Hematopoietic multipotent progenitor cell treated with erythropoietin and hydrocortisone succinate and interleukin-3 and kit ligand, for 4 days (in vitro differentiated cells): ENCODE measurements around the gene DLST.

Experiments used
- DNase-seq: peaks from one replicate; pipeline ENCODE4 v3.0.0-alpha.2; 2015

The DLST gene

DNA sequence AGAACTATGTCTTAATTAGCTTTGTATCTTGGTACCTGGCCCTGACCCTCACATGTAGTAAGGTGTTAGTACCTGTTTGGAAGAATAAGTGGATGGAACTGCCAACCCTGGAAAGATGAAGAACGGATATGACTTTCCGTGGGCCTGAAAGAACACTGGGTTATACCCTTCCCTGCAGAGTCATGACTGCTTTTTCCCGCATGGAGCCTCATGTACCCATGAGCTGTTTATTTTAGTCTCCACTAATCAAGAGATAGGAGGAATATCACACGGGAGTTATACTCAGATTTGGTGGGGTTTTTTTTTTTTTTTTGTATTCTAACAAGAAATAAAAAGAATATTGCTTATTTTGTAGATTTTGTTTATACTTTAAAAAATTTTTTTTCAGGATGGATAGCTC, 15.9 kb downstream of the DLST start:
- DNase-seq, result no peak

DNA sequence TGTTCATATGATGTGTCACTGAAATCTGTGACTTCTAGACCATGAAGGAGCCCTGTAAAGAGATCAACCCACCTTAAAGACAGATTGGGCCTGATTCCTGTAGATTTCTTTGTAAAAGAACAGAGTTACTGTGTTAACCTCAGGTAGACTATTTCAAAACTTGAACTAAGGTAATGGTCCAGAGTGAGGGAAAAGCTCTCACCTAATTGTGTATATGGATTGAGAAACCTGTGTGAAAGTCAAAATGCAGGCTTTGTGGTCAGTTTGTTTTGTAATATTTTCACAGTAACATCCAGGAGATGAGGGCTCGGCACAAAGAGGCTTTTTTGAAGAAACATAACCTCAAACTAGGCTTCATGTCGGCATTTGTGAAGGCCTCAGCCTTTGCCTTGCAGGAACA, 16.4 kb downstream of the DLST start:
- no peak for DNase-seq

DNA sequence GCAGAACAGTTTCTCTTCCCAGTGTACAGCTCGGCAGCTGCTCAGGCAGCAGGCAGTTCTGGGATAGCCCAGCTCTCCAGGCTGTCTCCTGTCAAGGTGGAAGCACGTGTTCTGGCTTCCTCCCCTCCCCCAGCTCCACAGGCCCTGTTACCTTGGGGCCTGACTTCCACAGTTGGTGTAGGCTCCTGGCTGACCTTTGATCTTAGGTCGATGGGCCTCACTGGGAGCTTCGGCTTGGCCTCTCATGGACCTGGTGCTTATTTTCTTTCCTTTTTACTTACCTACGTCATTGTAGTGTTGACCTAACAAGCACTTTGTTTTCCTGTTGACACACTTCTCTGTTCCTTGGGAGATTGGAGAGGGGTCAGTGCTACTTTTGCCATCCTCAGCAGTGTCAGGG, 17.0 kb downstream of the DLST start:
- DNase-seq, result no peak

DNA sequence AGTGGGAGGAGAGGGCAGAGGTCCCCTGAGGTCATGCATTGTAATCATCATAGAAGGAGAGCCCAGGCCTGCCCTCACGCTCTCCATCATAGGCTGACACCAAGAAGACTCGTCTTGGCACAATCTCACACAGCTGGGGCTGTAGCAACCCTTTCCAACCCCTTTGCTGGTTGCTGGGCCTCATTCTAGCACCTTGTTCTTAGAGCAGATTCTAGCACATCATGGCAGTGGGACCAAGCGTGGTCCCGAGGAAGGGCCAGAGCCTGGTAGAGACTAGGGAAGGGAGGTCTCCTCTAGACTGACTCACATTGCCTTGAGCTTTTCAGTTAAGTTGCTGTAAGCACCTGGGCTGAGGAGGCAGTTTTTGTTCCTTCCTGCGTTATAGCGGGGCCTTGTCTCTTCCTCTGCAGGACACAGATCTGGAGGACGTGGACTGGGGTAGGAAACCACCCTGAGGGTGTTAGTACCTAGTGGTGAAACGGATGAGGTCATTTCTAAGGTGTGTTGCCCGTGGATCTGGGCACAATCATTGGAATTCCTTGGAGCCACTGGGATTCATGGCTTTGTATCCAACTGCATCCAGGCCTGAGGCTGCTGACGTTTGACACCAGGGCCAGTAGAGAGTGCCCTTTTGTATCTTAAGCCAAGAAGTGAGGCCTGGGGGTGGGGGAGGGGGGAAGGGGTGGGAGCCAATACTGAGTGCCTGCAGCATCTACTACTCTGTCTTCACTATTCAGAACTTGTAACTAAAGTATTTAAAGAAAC, 21.4 kb downstream of the DLST start:
- no peak for DNase-seq

DNA sequence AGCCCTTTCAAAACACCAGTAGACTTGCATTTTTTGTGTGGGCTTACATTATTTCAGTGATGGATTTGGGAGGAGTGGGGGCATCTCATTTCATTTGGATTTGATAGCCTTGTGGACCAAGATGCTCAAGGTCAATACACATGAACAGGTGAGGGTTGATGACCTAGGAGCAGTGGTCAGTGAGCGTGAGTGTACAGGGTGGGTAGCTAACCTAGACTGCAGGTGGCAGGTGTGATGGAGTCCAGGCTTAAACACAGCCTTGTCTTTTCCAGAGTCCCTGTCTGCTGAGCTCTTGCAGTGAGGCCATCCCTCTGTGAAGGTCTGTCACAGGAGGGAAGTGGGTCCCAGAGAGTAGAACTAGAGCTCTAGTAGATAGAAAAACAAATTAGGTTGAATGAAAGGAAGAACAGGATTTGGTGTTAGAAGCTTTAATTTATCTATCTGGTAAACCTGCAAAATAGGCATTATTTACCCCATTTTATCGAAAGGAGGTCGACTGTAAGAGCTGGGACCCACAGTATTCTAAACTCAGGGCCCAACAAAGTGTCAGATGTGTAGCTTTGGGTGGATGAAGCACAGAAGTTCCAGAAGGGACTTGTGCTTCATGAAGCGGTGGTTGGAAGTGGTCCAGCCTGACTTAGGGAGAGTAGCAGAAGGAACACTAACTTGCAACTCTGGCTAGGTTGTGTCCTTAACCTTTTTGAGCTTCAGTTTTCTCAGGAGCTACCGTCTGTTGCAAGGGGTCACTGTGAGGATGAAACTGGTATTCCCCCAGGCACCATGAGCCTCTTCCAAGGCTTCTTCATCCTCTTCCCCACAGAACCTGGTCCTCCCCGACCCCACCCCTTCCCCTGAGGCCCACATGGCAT, 23.2 kb downstream of the DLST start:
- no peak for DNase-seq

DNA sequence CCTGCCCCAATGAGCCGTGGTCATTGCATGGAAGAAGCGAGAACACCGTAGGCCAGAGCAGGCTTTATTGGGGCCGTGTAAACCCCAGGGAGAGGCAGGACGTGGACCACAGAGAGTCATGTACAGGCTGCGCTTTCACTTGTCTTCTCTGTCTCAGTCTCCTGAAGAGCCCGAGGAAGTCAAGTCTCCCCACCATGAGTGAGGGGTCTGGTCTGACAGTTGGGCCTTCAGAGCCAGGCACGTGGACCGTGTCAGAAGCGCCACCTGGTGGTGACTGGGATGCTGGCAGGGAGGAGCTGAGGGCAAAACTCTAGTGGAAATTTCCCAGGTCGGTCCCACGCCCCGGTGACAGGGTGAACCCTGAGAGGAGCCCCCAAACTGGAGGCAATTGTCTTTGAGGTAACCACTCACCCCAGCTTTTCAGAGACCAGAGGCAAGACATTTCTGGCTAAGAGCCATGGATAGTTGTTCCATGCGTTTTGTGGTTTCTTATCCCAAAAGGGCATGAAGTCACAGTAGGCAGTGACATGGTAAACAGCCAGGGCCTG, 24.0 kb downstream of the DLST start:
- peak; percentile 80 for DNase-seq

DNA sequence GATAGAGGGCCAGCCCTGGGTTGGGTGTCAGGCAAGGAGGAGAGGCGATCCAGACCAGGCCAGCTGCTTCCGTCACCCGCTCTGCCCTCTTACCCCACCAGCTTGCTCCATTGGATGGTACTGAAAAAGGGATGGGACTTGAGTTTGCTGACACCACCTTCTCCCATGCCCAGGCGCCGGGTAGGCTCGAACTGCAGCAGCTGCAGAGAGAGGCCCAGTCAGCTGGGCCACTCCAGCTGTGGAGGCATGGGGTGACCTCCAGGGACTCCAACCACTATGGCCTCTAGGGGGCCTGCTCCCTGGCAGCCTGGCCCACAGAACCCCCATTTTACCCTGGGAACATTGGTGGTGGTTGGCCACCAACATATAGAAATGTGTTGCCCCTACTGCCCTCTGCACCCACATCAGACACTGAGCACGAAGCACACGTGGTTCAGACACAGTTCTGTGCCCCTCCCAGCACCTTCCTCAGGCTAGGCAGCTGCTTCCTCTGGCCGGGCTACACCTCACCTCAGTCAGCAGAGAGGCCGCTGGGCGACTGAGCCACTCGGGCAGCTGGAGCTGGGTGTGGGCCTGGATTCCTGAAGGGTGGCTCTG, 25.3 kb downstream of the DLST start:
- peak; percentile 43 for DNase-seq

DNA sequence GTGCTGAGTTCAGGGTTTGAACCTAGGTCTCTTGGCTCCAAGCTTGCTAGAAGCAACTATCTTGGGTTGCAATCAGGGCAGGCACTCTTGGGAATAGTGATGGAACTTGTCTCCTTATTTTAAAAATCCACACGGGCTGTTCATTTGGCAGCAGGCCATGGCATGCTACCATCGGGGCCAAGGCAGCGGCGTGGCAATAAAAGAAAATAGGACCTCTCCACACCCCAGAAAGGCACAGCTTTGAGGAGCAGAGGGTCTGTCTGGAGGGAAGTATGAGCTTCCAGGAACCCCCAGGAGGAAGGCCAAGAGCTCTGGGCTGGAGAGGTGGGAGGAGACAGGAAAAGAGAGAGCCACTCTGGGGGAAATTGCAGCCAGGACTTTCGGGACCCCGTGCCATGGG, 26.0 kb downstream of the DLST start:
- DNase-seq, result no peak

DNA sequence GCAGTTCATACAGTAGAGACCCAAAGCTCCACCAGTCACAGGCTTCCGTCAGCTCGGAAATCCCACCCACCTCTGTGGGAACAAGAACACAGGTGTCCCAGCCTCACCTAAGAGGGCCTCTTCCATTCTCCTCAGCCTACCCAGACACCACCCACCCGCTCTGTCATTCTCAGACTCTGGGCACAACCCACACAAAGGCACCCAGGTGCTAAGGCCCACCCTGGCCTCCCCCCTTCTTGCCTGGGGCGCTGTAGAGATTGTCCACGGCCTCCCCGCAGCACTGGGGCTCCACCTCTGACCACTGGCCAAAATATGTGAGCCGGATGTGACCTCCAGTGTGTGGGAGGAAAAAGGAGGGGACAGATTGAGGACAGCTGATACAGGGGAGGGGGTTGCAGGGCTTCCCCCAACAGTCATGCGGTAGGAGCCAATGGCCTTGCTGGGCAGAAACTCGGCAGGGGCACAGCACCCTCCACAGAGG, 27.2 kb downstream of the DLST start:
- DNase-seq, result no peak

DNA sequence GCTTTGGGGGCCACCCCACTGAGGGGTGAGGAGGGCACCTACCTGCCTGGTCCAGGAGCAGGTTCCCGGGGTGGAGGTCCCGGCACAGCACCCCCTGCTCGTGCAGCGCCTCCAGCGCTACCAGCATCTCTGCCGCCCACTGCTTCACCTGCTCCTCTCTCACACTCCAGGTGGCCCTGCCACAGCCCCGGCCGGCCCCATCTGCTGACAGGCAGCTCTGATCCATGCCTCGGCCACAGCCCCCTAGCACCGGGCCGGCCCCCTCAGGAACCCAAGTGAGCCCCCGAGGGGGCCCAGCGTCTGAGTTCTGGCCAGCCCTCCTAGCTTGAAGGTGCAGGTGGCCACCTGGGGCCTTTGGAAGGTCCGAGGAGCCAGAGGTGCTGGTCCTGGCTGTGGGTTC, 27.8 kb downstream of the DLST start:
- DNase-seq, result no peak

DNA sequence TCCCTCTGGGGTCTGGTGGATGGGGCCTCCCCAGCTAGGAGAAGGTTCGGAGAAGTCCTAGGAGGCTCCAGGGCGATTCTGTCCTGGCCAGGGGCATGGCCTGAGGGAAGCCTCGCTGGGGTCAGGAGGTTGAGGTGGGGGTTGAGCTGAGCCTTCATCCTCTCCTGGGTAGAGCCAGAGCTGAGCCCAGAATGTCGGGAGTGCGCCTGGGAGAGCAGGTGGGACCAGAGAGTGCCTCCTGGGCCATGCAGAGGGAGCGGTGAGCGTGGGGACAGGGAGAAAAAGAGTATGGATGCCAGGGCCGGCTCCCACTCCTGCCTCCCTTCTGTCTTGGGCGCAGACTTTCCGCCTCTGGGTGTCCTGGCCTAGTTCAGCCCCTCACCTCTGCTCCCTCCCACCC, 28.2 kb downstream of the DLST start:
- no peak for DNase-seq

DNA sequence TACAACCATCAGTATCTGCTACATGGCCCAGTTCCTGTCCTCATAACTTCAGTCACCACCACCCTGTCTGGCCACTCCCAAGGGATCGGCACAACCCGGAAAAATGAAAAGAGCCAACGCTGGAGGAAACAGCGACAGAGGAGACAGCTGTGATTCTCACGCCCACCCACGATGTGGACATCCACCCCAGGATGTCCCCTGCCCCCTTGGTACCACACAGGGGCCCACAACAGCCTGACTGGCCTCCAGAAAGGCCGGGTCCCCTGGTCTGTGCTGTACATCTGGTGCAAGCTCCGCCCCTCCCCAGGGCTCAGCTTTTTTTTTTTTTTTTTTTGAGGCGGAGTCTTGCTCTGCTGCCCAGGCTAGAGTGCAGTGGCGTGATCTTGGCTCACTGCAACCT, 28.8 kb downstream of the DLST start:
- no peak for DNase-seq

DNA sequence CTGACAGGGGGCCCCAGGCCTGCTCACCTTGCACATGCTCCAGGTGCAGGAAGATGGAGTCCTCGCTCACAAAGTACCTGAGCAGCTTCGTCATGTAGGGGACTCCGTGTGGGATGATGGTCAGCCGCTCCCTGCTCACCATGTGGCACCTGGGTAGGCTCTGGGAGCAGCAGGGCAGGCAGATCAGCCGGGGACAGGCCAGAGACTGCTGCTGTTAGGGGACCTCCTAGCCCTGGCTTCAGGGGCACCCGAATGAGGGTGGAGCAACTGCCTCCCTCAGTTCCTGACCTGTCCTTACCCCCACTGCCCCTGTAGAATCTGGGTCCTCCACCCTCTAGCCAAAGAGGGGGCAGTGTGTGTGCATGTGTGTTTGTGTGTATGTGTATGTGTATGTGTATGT, 29.5 kb downstream of the DLST start:
- no peak for DNase-seq

DNA sequence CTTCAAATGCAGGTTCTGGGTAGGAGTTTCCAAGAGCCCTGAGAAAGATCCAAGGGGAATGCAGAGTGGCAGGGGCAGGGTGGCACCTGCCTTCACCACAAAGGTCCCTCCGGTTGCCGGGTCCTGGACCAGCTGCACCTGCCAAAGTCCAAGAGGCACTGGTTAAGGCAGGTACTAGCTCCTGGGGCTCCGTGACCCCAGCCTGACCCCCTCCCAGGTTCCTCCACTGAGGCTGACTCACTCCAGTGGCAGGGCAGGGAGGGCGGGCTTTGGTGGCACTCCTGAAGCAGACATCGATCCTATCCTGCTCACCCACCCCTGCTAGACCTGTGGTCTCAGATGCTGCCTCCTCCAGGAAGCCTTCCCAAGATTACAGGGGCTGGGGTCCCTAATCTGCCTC, 30.0 kb downstream of the DLST start:
- DNase-seq, result no peak

DNA sequence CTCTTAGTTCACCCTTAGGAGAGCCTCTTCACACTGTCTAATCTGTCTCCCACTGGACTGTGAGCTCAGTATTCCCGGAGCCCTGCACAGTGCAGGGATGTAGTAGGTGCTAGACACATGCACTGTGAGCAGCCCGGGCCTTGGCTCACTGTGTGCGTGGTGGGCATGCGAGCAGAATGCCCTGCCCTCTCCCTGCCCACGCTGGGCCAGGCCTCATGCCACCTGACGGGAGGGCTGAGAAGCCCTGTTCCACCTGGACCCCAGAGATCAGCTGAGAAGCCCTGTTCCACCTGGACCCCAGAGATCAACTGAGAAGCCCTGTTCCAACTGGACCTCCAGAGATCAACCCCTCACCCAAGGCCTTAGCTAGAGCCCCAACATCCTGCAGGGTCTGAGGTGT, 30.4 kb downstream of the DLST start:
- no peak for DNase-seq

DNA sequence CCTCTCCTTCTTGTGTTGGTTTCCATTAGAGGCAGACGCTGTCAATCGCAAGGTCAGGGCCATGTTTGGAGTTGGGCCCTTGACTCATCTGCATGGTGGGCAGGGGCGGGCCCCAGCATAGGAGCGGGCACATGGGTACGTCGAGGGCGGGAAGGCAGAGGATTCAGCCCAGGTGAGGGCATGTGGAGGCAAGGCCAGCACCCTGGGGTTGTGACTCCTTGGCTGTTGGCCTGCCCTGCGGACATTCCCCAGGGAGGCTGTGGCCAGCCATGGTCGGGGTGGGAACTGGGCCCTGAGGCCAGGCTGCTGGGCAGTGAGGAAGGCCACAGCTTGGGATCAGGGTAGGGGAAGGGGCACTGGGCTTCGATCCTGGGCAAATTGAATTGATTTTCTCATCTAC, 31.1 kb downstream of the DLST start:
- no peak for DNase-seq

DNA sequence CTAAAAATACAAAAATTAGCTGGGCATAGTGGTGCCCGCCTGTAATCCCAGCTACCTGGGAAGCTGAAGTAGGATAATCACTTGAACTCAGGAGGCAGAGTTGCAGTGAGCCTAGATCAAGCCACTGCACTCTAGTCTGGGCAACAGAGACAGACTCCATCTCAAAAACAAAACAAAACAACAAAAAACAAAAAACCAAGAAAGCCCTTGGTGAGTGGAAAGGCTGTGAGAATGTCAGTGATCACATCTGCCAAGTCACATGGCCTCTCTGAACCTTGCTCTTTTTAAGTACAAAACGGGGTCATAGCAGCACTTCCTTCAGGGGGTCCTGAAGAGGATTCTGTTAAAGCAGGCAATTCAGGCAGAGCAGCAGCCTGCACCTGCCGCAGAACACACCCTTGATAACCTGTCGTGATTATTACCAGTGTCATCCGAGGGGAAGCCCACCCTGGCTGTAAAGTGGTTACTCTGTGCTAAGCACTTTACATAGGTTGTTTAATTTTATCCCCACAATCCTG, 31.7 kb downstream of the DLST start:
- DNase-seq, result no peak

DNA sequence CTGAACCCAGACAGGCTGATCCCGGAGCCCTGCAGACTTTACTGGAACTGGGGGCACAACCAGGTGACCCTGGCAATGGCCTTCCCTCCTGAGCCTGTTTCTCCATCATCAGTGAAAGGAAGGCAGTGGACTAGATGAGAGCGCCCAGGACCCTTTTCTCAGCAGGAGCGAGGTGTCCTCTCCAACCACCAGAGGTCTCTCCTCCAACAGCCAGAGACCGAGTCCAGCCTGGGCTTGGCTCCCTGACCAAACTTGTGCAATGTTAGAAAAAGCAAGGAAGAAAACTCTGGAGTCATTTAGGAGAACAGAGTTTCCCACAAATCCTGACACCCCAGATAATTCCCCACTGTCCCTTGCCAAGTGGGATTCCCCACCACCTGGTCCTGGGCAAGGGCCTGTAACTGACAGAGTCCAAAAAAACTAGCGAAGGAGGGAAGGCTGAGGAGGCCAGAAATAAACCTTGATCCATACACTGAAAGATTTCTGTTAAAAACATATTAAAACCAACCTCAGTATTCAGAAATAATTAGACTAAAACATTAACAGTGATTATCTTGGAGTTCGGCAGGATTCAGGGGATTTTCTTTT, 32.4 kb downstream of the DLST start:
- DNase-seq, result peak; percentile 76

DNA sequence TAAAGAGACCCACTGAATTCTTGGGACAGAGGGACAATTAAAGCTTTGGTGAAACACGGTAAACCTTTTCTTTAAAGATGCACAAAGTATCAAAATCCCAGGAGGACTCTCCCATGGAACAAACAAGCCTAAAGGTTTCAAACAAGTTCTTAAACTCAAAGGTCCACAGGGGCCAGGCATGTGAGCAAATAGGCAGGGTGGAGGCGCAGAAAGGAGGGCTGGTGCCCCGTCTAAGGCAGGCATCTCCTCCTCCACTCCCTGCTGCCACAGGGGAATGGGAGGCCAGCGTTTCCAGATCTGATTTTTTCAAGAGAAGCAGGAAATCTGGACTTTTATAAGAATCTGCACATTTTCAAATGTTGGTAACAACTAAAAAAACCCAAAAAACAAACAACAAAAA, 33.7 kb downstream of the DLST start:
- no peak for DNase-seq

DNA sequence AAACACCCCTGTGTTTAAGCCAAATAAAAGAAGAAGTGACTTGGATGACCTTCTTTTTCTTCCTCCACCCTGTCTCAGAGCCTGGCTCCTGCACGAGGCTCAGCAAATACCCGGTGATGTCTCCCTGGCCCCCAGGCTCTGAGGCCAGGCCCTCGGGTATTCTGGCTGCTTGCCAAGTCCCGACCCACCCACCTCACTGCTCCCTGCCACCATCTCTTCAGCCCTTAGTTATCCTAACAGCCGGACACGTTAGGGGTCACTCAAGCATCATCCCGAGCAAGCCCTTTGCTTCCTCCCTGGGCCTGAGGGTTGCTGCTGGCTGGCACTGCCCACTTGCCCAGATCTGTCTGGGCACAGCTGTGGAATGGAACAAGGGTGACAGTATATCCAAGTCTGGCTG, 34.1 kb downstream of the DLST start:
- no peak for DNase-seq

DNA sequence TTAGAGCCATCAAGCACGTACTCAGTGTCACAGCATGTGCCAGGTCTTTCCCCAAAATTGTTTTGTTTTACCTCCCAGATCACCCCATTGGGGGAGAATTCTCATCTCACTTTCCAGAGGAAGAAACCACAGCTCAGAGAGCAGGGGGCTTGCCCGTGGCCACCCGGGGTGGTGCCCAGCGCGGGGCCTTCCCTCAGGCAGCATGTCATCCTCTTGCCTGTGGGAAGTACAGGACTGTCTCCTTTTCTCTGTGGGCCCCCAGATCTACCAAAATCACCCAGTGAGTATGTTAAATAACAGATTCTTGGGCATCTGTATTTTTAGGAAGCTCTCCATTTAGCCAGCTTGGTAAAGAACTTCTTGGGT, 35.4 kb downstream of the DLST start:
- no peak for DNase-seq

DNA sequence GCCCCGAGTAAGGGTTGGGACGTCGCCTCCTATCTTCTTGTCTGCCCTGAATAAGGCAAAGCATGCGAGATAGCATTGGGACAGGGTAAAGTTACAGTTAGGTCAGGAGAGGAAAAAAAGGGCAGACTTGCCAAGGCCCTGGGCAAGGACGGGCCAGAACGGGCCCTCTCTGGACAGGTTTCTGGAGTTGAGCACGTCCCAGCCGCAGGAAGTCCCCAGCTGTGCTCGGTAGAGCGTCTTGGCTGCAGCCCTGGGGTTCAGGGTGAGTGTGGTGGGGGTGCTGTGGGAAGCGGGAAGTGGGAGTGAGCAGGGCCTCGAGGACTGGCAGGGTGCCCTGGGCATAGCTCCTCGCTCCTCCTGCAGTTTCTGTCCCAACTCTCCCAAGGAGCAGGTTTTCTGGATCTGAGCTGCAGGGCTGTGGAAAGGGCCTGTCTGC, 35.9 kb downstream of the DLST start:
- DNase-seq, result no peak

DNA sequence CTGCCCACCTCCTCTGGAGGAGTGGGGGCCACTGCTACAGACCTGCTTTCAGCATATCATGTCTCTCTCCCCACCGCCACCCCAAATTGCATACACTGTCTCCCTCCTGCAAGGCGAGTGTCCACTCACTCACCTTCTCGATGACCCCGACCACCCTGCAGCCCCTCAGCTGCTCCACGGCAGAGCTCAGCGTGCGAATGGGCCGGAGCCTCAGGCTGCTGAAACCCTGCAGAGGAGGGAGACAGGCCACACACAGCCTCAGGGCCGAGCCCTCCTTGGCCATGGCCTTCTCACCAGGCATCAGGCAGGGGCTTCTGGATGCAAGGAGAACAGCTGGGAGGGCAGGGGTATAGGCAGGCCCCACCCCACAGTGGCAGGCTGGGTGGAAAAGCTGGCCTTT, 36.7 kb downstream of the DLST start:
- no peak for DNase-seq
